ENCODE data around the gene LRCH2.
"Not testable (repeated sequence)": the region's sequence is repeated elsewhere in the genome, so short reads cannot be mapped to it uniquely, and the experiment has no call there.

Gene LRCH2, protein sequence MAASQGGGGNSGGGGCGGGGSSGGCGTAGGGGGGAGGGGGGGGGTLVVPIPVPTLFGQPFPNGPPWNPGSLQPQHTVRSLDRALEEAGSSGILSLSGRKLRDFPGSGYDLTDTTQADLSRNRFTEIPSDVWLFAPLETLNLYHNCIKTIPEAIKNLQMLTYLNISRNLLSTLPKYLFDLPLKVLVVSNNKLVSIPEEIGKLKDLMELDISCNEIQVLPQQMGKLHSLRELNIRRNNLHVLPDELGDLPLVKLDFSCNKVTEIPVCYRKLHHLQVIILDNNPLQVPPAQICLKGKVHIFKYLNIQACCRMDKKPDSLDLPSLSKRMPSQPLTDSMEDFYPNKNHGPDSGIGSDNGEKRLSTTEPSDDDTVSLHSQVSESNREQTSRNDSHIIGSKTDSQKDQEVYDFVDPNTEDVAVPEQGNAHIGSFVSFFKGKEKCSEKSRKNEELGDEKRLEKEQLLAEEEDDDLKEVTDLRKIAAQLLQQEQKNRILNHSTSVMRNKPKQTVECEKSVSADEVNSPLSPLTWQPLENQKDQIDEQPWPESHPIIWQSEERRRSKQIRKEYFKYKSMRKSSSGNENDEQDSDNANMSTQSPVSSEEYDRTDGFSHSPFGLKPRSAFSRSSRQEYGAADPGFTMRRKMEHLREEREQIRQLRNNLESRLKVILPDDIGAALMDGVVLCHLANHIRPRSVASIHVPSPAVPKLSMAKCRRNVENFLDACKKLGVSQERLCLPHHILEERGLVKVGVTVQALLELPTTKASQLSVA
- 0.15 to 0.31 reads per million in 2 donors for total RNA-seq

GRCh38 chrX:115233497-115234455, at the start of gene LRCH2:
Gene LRCH2 (minus strand): TSS chrX:115234096. CDS start chrX:115234041, 55 bp downstream.
- DNase-seq = peak; percentile 7

GRCh38 chrX:115269051-115269683, 35.3 kb upstream of the LRCH2 start:
- no peak for DNase-seq

DNA sequence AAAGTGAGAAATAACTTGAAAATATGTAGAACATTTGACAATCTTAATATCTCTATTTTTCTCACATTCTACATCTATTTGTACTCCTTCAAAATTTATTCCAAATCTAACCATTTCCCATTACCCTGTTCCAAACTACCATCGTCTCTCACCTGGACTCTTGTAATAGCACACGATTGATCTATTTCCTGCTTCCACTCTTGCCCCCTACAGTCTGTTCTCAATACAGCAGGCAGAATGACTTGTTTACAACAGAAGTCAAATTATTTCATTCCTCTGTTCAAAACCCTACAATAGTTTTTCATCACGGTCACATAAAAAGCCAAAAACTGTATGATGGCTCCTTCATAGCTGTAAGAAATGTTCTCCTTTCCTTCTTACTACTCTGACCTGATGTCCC, 34.5 kb upstream of the LRCH2 start:
- DNase-seq = no peak

GRCh38 chrX:115266300-115266699, 32.4 kb upstream of the LRCH2 start:
- no peak for DNase-seq

GRCh38 chrX:115264009-115264408, 30.1 kb upstream of the LRCH2 start:
- no peak for DNase-seq

DNA sequence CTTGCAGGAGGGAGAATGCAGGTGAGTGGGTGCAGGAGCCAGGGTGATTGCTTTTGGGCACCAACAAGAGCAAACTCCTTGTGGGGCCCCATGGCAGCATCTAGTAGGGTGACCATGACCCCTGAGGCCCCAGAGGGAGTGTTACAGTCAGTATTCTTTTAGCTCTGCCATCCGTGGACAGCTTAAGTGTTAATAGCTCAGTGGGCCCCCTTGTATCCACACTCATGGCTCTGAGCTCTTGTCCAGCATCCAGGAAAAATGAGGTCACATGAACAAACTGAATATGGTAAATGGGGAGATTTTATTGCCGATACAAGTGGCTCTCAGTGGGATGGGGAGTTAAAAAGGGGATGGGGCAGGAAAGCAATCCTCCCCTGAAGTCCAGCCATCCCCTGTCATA, 27.3 kb upstream of the LRCH2 start:
- no peak for DNase-seq

- no peak for DNase-seq
Observed at GRCh38 chrX:115260330-115260729, 26.4 kb upstream of the LRCH2 start.

DNA sequence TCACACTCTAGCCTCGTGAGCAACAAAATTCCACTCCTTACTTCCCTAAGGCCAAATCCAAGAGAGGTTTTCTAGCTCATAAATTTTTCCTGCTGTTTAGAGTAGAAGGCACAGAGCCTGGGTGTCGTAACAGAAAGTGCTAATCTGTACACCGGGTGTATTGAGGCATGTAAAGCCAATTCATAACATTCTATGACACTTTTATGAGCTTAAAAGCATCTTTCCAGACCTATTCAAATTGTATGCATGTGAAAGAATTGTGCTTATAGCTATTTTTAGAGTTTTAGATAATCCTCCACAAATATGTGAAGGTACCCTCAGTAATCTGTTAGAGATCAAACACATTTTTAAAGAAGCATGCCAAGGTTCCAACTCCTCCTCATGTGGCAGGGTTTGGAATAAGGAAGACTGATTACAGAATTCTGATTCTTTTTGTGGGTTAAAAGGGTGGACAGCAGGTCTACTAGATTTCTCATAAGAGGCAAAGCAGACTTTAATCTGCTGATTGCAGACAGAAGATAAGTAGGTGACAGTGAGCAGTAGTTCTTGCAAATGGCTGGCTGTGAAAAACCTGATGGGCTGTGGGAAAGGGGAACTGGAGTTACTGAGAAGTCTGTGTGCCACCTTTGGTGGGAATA, 25.5 kb upstream of the LRCH2 start:
- no peak for DNase-seq

DNA sequence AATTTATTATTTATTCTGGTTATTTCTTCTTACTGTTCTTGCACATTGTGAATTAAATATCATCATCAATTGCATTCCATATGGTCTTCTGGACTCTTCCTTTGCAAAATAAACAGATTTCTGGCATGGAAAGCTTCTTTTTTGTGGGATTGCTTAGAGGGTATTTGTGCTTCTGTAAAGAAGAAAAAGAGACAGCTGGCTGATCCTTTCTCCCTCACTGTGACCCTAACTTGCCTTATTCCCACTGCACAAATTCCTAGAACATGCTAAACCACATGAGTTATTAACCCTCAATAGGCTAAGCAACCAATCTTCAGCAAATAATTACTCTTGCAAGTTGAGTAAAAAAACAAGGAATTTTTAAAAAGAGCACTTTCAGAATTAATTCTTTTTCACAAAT, 23.8 kb upstream of the LRCH2 start:
- no peak for DNase-seq

DNA sequence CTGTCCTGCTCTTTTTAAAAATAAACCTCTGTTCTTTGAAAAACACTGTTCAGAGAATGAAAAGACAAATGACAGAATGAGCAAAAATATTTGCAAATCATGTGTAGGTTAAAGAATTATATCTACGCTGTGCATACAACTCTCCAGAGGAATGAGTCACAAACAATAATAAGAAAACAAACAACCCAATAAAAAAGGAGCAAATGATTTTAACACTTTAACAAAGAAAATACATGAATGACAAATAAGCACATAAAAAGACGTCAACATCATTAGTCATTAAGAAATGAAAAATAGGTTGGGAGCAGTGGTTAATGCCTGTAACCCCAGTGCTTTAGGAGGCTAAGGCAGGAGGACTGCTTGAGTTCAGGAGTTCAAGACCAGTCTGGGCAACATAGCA, 21.1 kb upstream of the LRCH2 start:
- DNase-seq = no peak

DNA sequence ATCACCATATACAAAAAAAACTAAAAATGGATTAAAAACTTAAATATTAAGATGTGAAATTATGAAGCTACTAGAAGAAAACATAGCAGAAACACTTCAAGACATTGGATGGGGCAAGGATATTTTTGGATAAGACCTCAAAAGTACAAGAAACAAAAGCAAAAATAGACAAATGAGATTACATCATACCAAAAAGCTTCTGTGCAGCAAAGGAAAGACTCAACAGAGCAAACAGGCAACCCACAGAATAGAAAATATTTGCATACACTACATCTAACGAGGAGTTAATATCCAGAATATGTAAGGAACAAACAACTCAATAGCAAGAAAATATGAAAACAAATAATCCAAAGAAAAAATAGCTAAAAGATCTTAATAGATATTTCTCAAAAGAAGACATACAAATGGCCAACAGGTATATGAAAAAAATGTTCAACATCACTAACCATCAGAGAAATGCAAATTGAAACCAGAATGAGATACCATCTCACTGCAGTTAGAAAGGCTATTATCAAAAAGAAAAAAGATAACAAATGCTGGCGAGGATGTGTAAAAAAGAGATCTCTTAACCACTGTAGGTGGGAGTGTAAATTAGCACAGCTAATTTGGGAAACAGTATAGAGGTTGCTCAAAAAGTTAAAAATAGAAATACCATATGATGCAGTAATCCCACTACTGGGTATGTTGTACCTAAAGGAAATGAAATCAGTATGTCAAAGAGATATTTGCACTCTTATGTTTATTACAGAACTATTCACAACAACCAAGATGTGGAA, 17.8 kb upstream of the LRCH2 start:
- DNase-seq = no peak

DNA sequence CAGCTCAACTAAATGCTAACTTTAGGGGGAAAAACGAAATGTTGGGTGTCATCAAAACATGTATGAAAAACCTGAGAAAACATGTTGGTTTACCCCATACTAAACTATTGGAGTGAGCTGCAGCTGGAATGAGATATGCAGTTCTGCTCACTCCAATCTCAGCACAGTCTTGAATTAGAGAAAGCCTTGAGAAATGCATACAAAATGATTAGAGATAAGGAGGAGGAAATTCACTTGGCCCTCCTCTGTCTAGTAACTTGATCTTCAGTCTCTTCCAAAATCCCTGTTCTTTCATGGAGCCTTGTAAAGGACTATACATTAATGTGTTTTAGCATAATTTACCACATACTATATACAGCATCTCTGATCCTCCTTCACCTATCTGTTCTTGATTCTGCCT, 3.2 kb upstream of the LRCH2 start:
- no peak for DNase-seq

- no peak for DNase-seq
Observed at GRCh38 chrX:115236560-115236959, 2.7 kb upstream of the LRCH2 start.

GRCh38 chrX:115234461-115234860, 565 bp upstream of the LRCH2 start:
- no peak for DNase-seq

GRCh38 chrX:115232933-115233496, 881 bp downstream of the LRCH2 start:
- DNase-seq = no peak

- no peak for DNase-seq
Observed at GRCh38 chrX:115229337-115230003, 4.4 kb downstream of the LRCH2 start.

GRCh38 chrX:115226929-115227328, 7.0 kb downstream of the LRCH2 start:
- DNase-seq = no peak

DNA sequence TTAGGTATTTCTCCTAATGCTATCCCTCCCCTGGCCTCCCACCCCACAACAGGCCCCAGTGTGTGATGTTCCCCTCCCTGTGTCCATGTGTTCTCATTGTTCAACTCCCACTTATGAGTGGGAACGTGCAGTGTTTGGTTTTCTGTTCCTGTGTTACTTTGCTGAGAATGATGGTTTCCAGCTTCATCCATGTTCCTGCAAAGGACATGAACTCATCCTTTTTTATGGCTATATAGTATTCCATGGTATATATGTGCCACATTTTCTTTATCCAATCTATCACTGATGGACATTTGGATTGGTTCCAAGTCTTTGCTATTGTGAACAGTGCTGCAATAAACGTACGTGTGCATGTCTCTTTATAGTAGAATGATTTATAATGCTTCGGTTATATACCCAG, 16.6 kb downstream of the LRCH2 start:
- not testable (repeated sequence) for DNase-seq

GRCh38 chrX:115214605-115215004, 19.3 kb downstream of the LRCH2 start:
- DNase-seq = no peak

DNA sequence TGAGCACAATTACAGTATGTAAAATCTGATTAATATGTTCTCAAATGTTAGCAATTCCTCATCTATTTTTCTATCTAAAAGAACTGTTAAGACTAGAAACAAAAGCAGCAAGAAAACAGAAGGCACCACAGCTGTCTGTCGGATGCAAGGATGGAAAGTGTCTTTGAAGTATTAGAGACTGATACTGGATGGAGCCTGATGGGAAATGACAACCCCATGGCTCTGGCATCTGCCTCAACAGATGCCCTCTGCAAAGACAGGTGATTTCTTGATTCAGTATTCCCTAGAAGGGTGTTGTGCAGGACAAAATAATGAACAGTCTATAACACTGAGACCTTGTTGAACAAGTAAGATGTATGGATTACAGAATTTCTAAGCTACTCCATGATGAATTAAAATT, 19.7 kb downstream of the LRCH2 start:
- DNase-seq = no peak

Measured in activated gamma-delta T cell (primary cell).